OCI-LY3 (cell line): ENCODE measurements around the gene STKLD1.

Experiments
- EZH2phosphoT487 ChIP-seq: fragments of 200-600 bp; shearing (Covaris generic); IDR thresholded peaks from 2 replicates; pipeline ENCODE4 v1.6.1; 2018; ENCODE audit warnings: antibody characterized with exemption, mixed run types, low read depth
- TF ChIP-seq, protein P1 (sequence below): fragments of 200-600, 300-600 bp; sonication (generic); IDR thresholded peaks from 2 replicates; pipeline ENCODE4 v1.5.1; 2014; ENCODE audit warnings: antibody characterized with exemption, low read length, low read depth

DNA sequence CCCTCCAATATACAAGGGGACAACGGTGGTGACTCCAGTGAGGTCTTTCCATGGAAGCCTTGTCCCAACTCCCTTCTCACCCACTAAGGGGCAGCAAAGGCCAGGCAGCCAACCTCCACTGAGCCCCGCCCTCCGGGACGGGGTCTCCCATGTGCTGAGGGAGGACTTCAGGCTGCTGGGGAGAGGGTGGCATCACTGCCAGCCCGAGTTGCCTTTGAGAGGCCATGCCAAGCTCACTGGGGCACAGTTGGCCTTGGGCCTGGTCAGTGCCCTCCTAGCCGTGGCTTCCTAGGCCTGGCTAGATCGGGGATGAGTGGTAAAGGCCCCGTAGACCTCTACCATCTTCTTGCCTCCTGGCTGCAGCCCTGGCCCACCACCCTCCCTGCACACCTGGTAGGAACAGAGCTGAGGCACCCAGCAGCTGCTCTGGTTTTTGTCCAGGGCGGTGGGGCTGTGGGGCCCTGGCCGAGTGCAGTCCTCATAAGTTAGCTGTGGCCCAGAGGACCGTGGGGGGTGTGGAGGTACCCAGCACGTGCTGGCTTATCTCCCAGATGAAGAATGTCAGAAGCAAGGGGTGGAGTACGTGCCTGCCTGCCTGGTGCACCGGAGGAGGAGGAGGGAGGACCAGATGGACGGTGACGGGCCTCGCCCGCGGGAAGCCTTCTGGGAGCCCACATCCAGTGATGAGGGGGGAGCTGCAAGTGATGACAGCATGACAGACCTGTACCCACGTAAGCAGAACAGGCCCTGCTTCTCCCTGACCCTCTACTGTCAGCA lies 16.6 kb upstream of the STKLD1 start:
- TF ChIP-seq EZH2phosphoT487: no peak
- TF ChIP-seq, protein P1, sequence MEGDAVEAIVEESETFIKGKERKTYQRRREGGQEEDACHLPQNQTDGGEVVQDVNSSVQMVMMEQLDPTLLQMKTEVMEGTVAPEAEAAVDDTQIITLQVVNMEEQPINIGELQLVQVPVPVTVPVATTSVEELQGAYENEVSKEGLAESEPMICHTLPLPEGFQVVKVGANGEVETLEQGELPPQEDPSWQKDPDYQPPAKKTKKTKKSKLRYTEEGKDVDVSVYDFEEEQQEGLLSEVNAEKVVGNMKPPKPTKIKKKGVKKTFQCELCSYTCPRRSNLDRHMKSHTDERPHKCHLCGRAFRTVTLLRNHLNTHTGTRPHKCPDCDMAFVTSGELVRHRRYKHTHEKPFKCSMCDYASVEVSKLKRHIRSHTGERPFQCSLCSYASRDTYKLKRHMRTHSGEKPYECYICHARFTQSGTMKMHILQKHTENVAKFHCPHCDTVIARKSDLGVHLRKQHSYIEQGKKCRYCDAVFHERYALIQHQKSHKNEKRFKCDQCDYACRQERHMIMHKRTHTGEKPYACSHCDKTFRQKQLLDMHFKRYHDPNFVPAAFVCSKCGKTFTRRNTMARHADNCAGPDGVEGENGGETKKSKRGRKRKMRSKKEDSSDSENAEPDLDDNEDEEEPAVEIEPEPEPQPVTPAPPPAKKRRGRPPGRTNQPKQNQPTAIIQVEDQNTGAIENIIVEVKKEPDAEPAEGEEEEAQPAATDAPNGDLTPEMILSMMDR: 0 out of 2 replicates have a peak, but pooled peaks have one; percentile 8
